Measurements from ENCODE around the gene STK35. TPM values are rescaled to one million over a fixed set of nuclear protein-coding genes. Genes with fewer than 3 reads are reported as not detected.

The STK35 gene
- total and polyA plus RNA-seq, 2 of the 8 experiments (the other 6 are each of a cell fraction or from before 2014, with no cell fraction given), result 24.9 to 45.0 TPM

GRCh38 chr20:2052741-2053140, 48.9 kb upstream of the STK35 start (continued):
- TF ChIP-seq CHD7 (IDR thresholded peaks at IDR 0.05; ENCODE audit: insufficient replicate concordance, low read length) (no peak), CBX5 (IDR thresholded peaks at IDR 0.05; ENCODE audit: low read depth, low read length) (no peak), POU5F1 (IDR thresholded peaks at IDR 0.05; ENCODE audit: low read depth, low read length) (no peak), ATF2 (IDR thresholded peaks at IDR 0.05; ENCODE audit: low read length) (no peak), CHD2 (IDR thresholded peaks at IDR 0.05; ENCODE audit: low read length) (no peak), SP4 (IDR thresholded peaks at IDR 0.05; ENCODE audit: low read length) (no peak), NANOG (IDR thresholded peaks at IDR 0.05; ENCODE audit: insufficient read depth, low read depth, low read length, poor library complexity, severe bottlenecking) (no peak), NRF1 (IDR thresholded peaks at IDR 0.05; ENCODE audit: low read depth, low read length) (no peak)
